HepG2 (cell line): ENCODE data around the gene TSC1. TPM values are rescaled to one million over a fixed set of nuclear protein-coding genes. Genes with fewer than 3 reads are reported as not detected.

Experiments
- AKNA ChIP-seq: sonication (generic); formaldehyde crosslinking; IDR thresholded peaks from 2 replicates; pipeline ENCODE4 v1.4.0; 2020; ENCODE audit warnings: missing genetic modification reagents, borderline replicate concordance
- CAMTA2 ChIP-seq: sonication (generic); formaldehyde crosslinking; IDR thresholded peaks from 2 replicates; pipeline ENCODE4 v1.4.0; 2020; ENCODE audit warnings: mild to moderate bottlenecking, missing genetic modification reagents, borderline replicate concordance
- CBFB ChIP-seq: sonication (generic); formaldehyde crosslinking; IDR thresholded peaks from 2 replicates; pipeline ENCODE4 v1.4.0; 2020; ENCODE audit warnings: missing genetic modification reagents
- GLI4 ChIP-seq: sonication (generic); formaldehyde crosslinking; IDR thresholded peaks from 2 replicates; pipeline ENCODE4 v1.5.1; 2020; ENCODE audit warnings: missing genetic modification reagents, mild to moderate bottlenecking, moderate library complexity, borderline replicate concordance
- HES4 ChIP-seq: sonication (generic); formaldehyde crosslinking; IDR thresholded peaks from 2 replicates; pipeline ENCODE4 v1.9.0; 2021; ENCODE audit warnings: mild to moderate bottlenecking, missing genetic modification reagents, borderline replicate concordance
- HINFP ChIP-seq: sonication (generic); formaldehyde crosslinking; IDR thresholded peaks from 2 replicates; pipeline ENCODE4 v1.4.0; 2020; ENCODE audit warnings: low read depth, mild to moderate bottlenecking, missing genetic modification reagents
- IRF2 ChIP-seq: IDR thresholded peaks from 2 replicates; pipeline ENCODE4 v1.6.1; 2018; ENCODE audit warnings: missing genetic modification reagents, missing compliant biosample characterization
- JDP2 ChIP-seq: sonication (generic); formaldehyde crosslinking; IDR thresholded peaks from 2 replicates; pipeline ENCODE4 v1.8.1; 2022; ENCODE audit warnings: missing genetic modification reagents, borderline replicate concordance
- KLF12 ChIP-seq: sonication (generic); formaldehyde crosslinking; IDR thresholded peaks from 2 replicates; pipeline ENCODE4 v1.4.0; 2020; ENCODE audit warnings: missing genetic modification reagents, borderline replicate concordance
- KLF15 ChIP-seq: sonication (generic); formaldehyde crosslinking; IDR thresholded peaks from 2 replicates; pipeline ENCODE4 v1.8.1; 2023; ENCODE audit warnings: borderline replicate concordance, mild to moderate bottlenecking, inconsistent platforms, missing genetic modification reagents, mixed read lengths
- MIER2 ChIP-seq: IDR thresholded peaks from 2 replicates; pipeline ENCODE4 v1.6.1; 2016; ENCODE audit warnings: missing biosample characterization, missing genetic modification reagents
- SOX5 ChIP-seq: IDR thresholded peaks from 2 replicates; pipeline ENCODE4 v1.6.1; 2016; ENCODE audit warnings: borderline replicate concordance
- TFDP2 ChIP-seq: sonication (generic); formaldehyde crosslinking; IDR thresholded peaks from 2 replicates; pipeline ENCODE4 v1.4.0; 2020; ENCODE audit warnings: missing genetic modification reagents
- ZBTB21 ChIP-seq: sonication (generic); formaldehyde crosslinking; IDR thresholded peaks from 2 replicates; pipeline ENCODE4 v1.4.0; 2020; ENCODE audit warnings: missing genetic modification reagents
- ZC3H13 ChIP-seq: sonication (generic); formaldehyde crosslinking; IDR thresholded peaks from 2 replicates; pipeline ENCODE4 v1.8.1; 2023; ENCODE audit warnings: mild to moderate bottlenecking, missing genetic modification reagents, moderate library complexity
- ZFP36L2 ChIP-seq: sonication (generic); formaldehyde crosslinking; IDR thresholded peaks from 2 replicates; pipeline ENCODE4 v1.4.0; 2020; ENCODE audit warnings: missing genetic modification reagents
- ZNF414 ChIP-seq: sonication (generic); formaldehyde crosslinking; IDR thresholded peaks from 2 replicates; pipeline ENCODE4 v1.5.0; 2020; ENCODE audit warnings: missing genetic modification reagents
- ZNF513 ChIP-seq: sonication (generic); formaldehyde crosslinking; conservative IDR thresholded peaks from 2 replicates; pipeline ENCODE4 v1.5.0; 2020; ENCODE audit warnings: missing genetic modification reagents
- polyA plus RNA-seq, 8 experiments: library from polyadenylated mRNA; depleted of rRNA in 3 of 8; stranded (reverse) in 7 of 8; unstranded in 1 of 8; fragments of >200 nt; fragmentation: Illumina TruSeq in 4 of 8; extraction: Trizol in 4 of 8; gene quantifications; 2 replicates each; pipeline versions ENCODE4 v1.2.1 to v1.2.3, GENCODE V29; 2011 to 2016; ENCODE audit warnings: low read depth in 4 of 8, missing spikeins in 1 of 8, mixed read lengths in 1 of 8; ENCODE audit not compliant: insufficient read depth in 1 of 8
- total RNA-seq, 5 experiments: library from RNA; depleted of rRNA; stranded (reverse); fragments of >200 nt; fragmentation: Illumina TruSeq; extraction: Trizol; gene quantifications; 2 replicates each; pipeline ENCODE4 v1.2.3, GENCODE V29; 2016; ENCODE audit warnings: low read depth in 1 of 5

The TSC1 gene
- total and polyA plus RNA-seq, 2 of the 13 experiments (the other 11 are each of a cell fraction or from before 2014, with no cell fraction given), result 31.6 to 66.1 TPM

GRCh38 chr9:132944294-132945185 is at the start of gene TSC1 (continued):
- TF ChIP-seq ZFP36L2 (CRISPR knock-in tag) (no peak), SOX5 (CRISPR knock-in tag) (no peak), ZC3H13 (CRISPR knock-in tag) (no peak), HES4 (CRISPR knock-in tag) (peak; percentile 34; the same call in 1 of the 2 replicates), ZNF414 (CRISPR knock-in tag) (0 out of 2 replicates have a peak, but pooled peaks have one; percentile 83), KLF12 (CRISPR knock-in tag) (peak; percentile 91; the same call in 1 of the 2 replicates), IRF2 (CRISPR knock-in tag) (peak; percentile 26; the same call in 1 of the 2 replicates), GLI4 (CRISPR knock-in tag) (peak; percentile 90; the same call in 1 of the 2 replicates), ZBTB21 (CRISPR knock-in tag) (no peak), ZNF513 (no peak), TFDP2 (CRISPR knock-in tag) (no peak; the same call in 1 of the 2 replicates), CBFB (CRISPR knock-in tag) (0 out of 2 replicates have a peak, but pooled peaks have one; percentile 31), JDP2 (no peak), AKNA (CRISPR knock-in tag) (no peak), KLF15 (CRISPR knock-in tag) (peak; percentile 42; the same call in 1 of the 2 replicates), MIER2 (CRISPR knock-in tag) (0 out of 2 replicates have a peak, but pooled peaks have one; percentile 25), HINFP (CRISPR knock-in tag) (no peak), CAMTA2 (CRISPR knock-in tag) (no peak)
